GM19467 (cell line): ENCODE data around the gene PEPD.

ENCODE experiments used
- ATAC-seq: cut with Tn5 transposase; IDR thresholded peaks from one replicate; pipeline ENCODE4 v1.9.1; 2021; ENCODE audit warnings: mild to moderate bottlenecking, moderate library complexity; ENCODE audit not compliant: unreplicated experiment

The PEPD gene

DNA sequence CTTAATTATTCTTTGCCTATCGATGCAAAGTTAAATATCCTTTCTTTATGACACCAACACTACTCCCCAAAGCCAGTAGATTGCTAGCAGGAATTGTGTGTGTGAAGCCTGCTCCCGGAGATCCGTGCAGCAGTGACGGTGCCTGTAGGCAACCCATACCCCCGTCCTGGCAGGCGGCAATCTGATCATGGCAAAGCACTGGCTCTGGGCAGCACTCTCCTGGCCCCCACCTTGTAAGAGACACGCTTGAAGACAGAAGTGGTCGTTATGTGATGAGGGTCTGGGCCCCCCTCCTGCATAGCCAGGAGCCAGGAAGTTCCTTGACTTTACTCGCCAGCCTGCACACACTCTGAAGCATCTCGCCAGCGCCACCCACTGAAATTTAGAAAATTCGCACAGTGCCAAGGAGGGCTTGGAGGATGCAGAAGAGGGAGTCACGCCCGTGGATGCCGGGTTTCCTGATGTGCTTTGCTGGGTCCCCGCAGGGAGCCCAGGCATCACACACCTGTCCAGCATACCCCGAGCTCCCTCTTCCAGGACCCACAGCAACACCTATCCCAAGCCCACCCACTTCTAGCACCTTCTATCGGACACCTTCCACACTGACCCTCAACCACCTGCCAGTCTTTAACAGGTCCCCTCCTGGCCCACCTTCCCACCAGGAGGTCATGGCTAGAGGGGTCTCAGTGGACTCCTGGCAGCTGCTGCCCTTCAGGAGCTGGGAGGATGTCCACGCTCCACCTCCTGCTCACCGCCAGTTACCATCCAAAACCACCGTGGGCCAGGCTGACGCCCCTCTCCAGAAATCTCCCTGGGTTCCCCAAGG lies 93.6 kb downstream of the PEPD start:
- ATAC-seq: no peak

DNA sequence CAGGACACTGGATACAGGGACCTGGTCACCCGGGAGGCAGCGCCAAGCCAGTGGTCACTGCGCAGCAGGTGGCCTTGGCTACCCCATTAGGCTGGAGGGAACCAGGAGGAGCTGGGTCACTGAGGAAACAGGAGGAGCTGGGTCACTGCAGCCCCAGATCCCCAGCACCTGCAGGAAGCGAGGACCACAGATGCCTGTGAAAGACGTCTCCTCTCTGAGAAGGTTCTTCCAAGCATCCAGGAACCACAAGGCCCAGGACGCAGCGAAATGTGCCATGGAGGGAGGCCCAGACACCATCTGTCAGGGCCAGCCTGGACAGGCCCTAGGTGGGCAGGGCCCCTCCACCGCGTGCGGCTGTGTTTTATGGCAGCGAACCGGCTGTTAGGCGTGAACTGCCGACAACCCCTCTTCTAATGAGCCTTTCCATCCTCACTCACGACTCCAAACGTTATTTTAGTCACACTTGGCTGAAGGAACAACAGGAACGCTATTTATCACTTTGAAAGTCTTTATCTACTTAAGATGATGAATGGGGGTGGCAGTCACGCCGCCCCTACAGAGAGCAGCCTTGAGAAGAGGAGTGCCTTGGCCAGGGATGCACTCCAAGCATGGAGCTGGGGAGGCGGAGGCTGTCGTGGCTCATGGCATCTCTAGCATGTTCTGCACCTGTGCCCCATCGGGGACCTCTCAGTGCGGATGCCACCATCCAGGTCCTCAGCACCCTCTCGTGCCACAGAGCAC lies 94.8 kb downstream of the PEPD start:
- no peak for ATAC-seq

DNA sequence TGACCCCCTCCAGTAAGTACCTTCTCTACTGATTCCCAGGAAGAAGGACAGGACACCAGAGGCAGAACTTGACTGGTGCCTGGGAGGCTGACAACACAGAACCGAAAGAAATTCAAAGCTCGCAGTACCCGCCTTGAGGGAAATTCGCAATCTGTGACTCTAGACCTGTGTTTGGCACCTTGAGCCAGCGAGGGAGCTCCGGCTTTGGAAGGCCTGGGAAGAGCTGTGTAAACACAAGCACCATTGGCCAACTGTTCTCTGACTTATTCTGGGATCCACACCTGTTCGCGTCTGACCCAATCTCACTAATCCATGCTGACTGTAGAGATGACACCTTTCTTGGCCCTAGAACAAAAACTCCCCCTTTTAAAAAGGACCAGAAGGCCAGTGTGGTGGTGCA lies 97.4 kb downstream of the PEPD start:
- ATAC-seq: no peak

DNA sequence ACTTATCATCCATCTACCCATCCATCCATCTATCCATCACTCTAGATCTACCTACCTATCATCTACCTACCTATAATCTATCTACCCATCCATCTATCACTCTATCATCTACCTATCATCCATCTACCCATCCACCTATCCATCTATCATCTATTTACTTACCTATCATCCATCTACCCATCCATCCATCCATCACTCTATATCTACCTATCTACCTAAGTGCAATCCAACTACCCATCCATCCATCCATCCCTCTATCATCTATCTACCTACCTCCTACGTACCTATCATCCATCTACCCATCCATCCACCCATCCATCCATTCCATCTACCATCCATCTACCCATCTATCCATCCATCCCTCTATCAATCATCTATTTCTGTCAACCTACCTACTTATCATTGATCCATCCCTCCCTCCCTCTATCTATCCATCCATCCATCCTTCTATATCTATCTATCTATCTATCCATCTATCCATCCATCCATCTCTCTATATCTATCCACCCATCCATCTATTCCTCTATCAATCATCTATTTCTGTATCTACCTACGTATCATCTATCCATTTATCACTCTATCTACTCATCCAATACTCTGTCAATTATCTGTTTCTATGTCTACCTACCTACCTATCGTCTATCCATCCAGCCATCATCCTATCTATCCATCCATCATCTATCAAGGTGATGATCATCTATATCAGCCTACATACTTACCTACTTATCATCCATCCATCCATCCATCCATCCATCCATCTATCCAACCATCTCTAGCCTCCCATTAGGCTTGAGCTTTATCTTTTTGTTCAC lies 99.0 kb downstream of the PEPD start:
- no peak for ATAC-seq

DNA sequence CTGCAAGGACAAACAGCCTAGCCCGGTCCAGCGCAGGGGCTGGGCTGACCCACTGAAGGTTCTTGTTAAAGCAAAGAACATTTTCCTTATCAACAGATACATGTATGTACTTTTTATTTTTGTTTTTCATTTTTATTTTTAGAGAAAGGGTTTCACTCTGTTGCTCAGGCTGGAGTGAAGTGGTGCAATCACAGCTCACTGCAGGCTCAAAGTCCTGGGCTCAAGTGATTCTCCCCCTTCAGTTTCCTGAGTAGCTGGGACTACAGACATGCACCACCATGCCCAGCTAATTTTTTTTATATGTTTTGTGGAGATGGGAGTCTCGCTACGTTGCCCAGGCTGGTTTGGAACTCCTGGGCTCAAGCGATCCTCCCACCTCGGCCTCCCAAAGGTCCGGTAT lies 100.2 kb downstream of the PEPD start:
- no peak for ATAC-seq

DNA sequence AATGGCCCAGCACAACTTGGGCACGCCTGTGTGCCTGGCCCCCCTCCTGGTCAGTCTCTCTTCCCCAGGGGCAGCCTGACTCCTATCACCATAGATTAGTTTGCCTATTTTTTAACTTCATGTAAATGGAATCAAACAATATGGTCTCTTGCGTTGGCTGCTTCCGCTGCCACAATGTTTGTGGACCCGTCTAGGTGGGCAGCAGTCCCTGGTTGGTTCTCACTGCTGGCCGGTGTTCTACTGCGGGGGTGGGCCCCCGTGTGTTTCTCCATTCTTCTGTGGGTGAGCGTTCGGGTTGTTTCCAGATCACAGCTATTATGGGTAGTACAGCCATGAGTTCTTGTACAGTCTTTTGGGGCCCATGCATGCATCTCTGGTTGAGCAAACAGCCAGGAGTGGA lies 100.8 kb downstream of the PEPD start:
- ATAC-seq: no peak

DNA sequence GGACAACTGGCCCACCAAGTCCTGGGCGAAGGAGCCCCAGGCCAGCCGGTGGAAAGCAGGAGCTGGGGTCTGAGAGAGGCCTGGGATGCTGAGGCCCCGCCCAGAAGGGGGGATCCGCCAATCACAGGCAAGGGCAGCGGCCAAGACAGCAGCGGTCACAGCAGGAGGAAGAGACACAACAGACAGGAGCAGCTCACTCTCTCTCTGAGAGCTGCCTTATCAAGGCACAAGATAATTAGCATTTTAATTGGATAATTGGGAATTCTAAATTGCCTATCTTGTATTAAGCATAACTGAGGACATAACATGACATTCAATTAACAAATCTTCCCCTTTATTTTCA lies 101.8 kb downstream of the PEPD start:
- ATAC-seq: no peak

DNA sequence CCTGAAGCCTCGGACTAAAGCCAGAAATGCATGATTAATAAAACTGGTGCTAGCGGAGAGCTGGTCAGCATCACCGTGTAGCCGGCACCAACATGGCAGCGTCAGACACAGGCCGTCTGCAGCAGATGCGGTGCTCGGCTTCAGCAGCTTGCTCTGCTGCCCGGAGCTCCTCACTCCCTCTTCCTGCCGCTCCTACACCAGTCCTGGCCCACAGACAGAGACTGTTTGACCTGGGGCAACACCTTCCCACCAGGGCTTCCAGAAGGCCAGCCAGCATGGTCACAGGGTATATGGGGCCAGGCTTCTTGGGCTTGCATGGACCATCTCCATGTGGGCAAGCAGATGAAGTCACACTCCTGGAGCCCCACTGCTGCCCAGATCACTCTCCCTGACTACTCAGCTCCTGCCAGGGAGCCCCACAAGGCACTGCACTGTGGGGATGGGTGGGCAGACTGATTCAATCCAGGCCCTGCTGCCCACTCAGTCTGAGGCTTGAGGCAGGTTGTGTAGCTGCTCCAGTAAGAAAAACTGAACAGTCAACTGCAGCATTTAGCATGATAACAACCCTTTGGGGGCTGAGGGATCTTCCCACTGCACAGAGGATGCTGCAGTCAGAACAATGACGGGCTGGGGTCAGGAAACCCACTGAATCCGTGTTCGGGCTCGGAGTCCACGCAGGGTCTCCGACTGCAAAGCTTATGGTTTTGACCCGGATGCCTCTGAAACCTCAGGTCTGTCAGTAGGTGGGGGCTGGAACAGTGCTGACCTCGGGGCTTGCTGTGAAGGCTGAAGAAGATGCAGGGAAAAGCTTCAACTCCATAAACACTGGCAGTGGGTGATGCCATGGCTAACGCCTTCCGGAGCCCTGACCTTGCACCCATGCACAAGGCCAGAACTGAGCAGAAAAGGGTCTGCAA lies 102.5 kb downstream of the PEPD start:
- ATAC-seq: no peak

DNA sequence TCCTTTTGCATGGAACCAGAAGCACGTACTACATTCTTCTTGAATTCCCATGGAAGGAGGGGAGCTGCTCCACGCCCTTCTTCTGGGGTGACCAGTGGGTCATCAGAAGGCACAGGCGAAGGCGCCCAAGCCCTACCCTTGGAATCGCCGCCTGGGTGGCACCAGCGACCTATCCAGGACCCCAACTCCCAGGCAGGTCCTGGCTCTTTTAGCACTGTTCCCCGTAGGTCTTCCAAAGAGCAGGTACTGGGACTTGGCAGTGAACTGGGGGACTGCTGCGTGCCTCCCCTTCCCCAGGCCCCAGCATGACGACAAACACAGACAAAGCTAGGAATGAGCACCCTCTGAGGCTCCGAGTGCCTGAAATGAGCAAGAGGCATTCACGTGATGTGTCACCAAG lies 103.1 kb downstream of the PEPD start:
- ATAC-seq: no peak

DNA sequence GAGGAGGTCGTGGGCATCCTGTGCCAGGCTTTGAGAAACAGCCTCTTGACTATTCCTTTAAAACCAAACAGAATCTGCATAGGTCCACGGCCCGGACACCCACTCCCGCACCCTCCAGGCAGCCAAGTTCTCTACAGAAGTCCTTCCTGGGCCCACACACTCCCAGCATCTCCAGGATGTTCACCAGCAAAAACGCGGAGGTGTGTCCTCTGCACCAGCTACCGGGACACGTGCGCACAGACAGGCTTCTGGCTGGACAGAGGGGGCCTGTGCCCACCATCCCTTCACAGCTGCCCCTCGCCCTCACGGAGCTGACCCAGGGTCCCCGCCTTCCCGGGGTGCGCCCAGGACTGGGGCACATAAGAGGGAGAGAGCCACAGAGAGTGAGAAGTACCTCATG lies 103.8 kb downstream of the PEPD start:
- no peak for ATAC-seq

DNA sequence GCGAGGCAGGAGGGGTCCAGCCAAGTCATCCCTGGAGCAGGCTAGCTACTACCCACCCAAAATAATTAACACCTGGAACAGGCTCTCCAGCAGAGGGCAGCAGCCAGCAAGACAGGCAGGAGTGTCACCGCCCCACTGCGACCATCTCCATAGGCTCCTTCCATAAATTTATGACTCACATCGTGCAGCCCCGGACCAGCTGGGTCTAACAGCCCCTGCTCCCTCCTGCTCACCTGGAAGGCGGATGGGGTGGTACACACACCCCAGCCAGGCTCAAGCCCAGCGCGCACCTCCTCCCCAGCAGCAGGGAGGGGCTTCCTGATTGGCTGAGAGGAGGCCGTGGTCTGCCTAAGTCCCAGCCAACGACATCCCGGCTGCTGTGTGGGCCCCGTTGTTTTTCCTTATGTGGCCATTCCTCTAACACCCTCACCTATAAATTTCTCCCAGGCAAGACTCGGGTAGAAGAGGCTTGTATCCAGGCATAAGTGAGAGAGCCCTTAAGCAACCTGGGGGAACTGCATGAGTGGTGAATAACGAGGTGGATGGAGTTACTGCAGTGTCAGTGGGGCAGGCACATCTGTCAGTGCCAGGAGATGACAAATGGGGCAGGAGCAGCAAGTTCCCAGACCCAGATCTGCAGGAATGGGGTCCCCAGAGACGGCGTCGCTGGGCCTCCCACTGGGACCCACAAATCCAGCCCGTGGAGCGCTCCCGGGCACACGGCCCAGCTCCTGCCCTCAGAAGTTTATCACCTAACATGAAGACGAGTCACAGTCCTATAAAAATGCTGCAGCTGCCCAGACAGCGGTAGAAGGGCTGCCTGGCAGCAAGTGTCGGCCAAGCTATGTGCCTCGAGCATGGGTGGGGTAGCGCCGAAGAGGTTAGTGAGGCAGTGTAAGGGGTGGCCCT lies 105.0 kb downstream of the PEPD start:
- no peak for ATAC-seq

DNA sequence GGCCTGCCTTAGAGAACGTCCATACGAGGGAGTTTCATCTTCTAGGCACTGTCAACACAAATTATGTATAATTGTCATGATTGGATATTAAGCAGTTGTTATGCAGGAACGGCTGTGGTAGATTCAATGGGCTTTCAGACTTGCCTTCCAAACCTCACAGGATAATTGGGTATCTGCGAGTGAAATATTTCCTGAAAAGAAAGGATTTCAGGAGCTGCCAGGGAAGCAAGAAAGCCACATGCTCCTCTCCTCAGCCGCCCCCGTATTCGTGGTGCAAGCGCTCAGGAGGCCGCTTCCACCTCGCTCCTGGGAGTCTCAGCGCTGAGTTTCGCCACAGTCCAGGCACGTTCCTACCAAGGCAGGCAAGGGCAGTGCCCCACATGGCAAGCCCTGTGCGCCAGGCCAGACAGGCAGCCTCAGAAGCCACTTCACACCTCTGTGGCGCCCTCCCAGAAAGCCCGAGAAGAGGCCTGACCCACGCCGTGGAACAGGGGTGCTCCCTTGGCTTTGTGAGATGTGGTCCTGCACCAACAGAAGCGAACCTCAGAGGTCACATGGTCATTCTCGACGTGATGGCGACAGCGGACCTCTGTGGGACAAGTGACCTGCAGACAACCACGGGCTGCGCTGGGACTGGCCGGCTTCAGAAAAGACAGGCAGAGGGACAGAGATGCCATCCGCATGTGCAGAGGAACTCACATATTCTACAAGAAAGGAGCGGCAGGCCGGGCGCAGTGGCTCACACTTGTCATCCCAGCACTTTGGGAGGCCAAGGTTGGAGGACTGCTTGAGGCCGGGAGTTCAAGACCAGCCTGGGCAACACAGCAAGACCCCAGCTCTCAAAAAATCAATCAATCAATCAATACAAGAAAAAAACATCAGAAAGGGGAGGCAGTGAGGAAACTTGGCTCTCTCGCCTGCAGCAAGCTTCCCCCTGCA lies 106.7 kb downstream of the PEPD start:
- no peak for ATAC-seq

DNA sequence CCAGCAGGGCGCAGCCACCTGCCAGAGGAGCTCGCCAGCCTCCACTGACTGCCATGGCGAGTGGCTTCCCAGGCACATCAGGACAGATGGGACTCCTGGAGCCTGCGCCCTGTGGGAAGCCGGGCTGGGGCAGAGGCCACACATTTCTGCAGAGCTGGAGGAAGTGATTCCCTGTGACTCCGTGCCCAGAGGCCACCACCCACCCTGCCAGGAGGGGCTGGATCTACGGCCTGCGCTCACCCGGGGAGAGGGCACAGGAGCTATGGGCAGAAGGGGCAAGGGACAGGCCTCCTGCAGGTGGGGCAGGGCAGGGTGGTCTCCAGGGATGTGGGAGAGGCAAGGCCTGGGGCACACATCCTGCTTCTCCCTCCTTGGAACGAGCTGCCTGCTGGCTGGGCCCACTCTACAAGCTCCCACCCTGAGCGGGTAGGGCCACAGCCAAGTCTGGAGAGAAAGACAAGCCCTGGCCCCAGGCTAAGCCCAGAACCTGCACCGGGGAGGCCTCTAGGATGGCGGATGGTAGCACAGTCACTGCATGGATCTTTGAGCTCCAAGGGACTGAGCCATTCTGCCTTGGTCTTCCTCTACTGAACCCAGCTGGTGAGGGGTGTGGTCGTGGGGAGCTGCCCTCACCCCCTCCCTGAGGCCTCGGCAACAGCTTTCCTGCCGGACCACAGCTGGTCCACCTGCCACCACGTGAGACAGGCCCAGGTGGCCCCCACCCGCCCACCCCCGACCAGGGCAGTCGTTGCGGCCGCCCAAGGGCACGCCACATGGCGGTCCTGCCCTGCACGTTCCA lies 107.5 kb downstream of the PEPD start:
- no peak for ATAC-seq

DNA sequence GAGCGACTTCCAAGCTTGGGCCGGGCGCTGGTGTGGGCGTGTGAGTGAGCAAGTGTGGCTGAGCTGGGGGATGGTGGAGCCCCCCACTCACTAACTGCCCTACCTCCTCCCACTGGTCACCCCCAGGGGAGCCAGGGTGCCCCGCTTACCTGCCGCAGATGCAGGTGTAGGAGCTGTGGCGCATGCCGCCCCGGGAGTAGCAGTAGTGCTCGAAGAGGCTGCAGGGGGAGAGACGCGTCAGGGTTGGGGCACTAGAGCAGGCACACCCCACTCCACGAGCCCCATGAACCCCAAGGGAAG lies 108.2 kb downstream of the PEPD start:
- no peak for ATAC-seq

DNA sequence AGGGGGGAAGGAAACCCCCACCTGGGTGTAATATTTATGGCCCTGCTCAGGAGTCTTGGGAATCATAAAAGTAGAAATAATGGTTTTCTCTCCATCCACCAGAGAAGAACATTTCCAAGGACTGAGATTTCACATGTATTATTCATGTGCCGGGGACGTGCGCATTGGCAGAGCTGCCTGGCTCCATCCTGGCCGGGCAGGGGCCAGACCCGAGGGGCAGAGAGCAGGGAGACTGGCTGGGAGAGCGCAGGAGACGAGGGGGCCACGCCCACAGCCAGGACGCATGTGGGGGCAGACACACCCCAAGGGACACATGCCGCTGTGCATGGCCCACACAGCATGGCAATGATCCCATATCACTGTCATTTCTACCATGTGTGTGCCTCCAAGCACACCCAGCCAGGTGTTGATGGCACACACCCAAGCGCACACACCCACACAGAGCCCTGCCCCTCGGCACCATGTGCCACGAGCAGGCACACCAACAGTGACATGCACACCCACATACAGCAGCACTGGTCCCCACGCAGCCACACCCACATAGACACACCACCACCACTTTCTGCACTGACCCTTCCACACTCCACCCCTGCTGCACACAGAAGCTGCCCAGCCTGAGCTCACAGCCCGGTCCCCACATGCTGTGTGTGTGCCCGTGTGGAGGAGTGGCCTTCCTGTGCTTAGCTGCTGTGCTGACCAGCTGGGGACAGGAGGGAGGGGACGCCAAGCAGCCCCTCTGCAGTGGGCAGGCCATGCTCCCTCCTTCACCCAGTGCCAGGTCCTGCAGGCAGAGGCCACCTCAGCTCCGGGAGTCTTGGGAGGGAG lies 108.8 kb downstream of the PEPD start:
- ATAC-seq: no peak

DNA sequence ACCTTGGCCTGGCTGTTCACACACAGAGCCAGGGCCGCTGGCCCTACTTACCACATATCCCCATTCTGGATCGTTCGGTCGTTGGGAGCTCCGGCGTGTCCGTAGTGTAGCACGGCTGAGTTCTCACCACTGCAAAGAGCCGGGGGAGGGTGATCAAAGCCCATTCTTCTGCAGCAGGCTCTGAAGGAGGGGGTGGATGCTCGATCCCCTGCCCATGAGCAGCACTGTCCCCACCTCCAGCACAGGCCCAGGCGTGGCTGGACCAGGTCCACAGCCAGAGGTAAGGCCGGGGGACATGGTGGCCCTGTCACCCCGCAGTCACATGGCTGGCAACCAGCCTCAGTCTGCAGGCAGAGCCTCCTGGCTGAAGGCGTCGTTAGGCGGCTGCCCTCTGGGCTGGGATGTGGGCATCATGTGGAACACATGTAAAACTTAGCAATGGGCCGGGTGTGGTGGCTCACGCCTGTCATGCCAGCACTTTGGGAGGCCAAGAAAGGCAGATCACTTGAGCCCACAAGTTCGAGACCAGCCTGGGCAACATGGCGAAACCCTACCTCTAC lies 109.9 kb downstream of the PEPD start:
- no peak for ATAC-seq

DNA sequence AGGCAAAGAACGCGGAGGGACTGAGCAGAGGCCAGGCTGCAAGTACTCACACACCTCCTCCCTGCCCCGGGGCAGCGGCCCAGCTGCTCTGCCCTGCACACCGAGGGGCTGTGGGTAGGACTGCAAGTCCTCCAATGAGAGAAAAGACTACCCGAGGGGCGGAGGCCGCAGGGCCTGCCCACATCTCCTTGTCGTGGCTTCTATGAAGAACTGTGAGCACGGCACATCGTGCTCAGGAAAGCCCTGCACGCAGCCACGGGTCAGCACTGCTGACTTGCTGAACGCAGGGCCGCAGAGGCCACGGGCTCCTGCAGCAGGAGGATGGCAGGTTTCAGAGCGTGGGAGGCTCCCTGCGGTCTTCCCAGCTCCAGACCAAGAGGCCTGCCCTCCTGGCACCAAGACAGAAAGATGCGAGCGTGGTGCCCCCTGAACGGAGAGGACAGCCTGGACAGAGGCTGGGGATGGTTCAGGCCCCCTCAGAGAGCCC lies 110.6 kb downstream of the PEPD start:
- ATAC-seq: no peak
